A549 (cell line): ENCODE measurements around the gene ZSCAN20. TPM values are rescaled to one million over a fixed set of nuclear protein-coding genes. Genes with fewer than 3 reads are reported as not detected.

Experiments used
- ATAC-seq, 2 experiments: fragments of 200-7000 bp in 1 of 2; fragments of >200 bp in 1 of 2; cut with Nextera tagmentation in 1 of 2; cut with Tn5 transposase in 1 of 2; 3 replicates each; pipeline versions ENCODE4 v1.8.0 to v1.9.1; 2018 to 2020; ENCODE audit warnings: mild to moderate bottlenecking in 1 of 2, moderate library complexity in 1 of 2
- CTCF ChIA-PET: fragments of 300-600 bp; sonication (Branson Sonifier 250); formaldehyde crosslinking; extraction: SDS; loops from one replicate; lab custom pipeline; 2021; ENCODE audit warnings: antibody characterized with exemption, inconsistent platforms; lab: Yijun Ruan, JAX
- POLR2A ChIA-PET: fragments of 350-600 bp; formaldehyde crosslinking; extraction: SDS; loops from one replicate; lab custom pipeline; 2021; ENCODE audit warnings: antibody characterized with exemption, inconsistent platforms; lab: Yijun Ruan, JAX
- DNase-seq, 2 experiments: peaks; one replicate each; pipeline versions ENCODE4 v3.0.0 to v3.0.0-alpha.2; 2011 to 2016; ENCODE audit warnings: low read depth in 1 of 2, low spot score in 1 of 2
- FAIRE-seq: peaks from 2 replicates; lab custom pipeline; 2011; peaks lifted over from hg19 to GRCh38; lab: Jason Lieb, UNC
- H3K27ac ChIP-seq, 2 experiments: fragments of >200 bp; sonication (Bioruptor Twin); formaldehyde crosslinking; 3 replicates each; pipeline ENCODE4 v1.5.1; 2016 to 2017
- H3K4me1 ChIP-seq: fragments of >200 bp; sonication (Bioruptor Twin); formaldehyde crosslinking; 3 replicates; pipeline ENCODE4 v1.6.1; 2016
- H3K4me2 ChIP-seq: fragments of >200 bp; sonication (Bioruptor Twin); formaldehyde crosslinking; 3 replicates; pipeline ENCODE4 v1.6.1; 2016
- H3K4me3 ChIP-seq: fragments of >200 bp; sonication (Bioruptor Twin); formaldehyde crosslinking; 3 replicates; pipeline ENCODE4 v1.5.1; 2016
- H3K9me3 ChIP-seq: fragments of >200 bp; sonication (Bioruptor Twin); formaldehyde crosslinking; 3 replicates; pipeline ENCODE4 v1.6.1; 2016
- ATOH8 ChIP-seq: fragments of 250-450 bp; sonication (Bioruptor Pico); IDR thresholded peaks from 2 replicates; pipeline ENCODE4 v1.5.0; 2020; ENCODE audit warnings: low read depth, mild to moderate bottlenecking, moderate library complexity
- CBX8 ChIP-seq: fragments of 200-600 bp; sonication (generic); IDR thresholded peaks from 2 replicates; pipeline ENCODE4 v1.6.1; 2016
- CHD2 ChIP-seq: fragments of 150-350 bp; IDR thresholded peaks from 2 replicates; pipeline ENCODE4 v1.6.1; 2014; ENCODE audit warnings: low read length; ENCODE audit not compliant: partially characterized antibody
- EHF ChIP-seq: fragments of 250-450 bp; sonication (Bioruptor Pico); IDR thresholded peaks from 2 replicates; pipeline ENCODE4 v1.5.0; 2020; ENCODE audit warnings: mild to moderate bottlenecking
- EHMT2 ChIP-seq: fragments of 200-600 bp; sonication (generic); IDR thresholded peaks from 2 replicates; pipeline ENCODE4 v1.6.1; 2016; ENCODE audit warnings: antibody characterized with exemption, low read depth, mild to moderate bottlenecking, moderate library complexity
- EP300 ChIP-seq, 2 experiments: fragments of >200 bp; sonication (Bioruptor Twin); formaldehyde crosslinking; IDR thresholded peaks; 2 replicates in 1 of 2; 3 replicates in 1 of 2; pipeline ENCODE4 v1.6.1; 2016 to 2017
- ESRRA ChIP-seq: fragments of 150-350 bp; IDR thresholded peaks from 2 replicates; pipeline ENCODE4 v1.6.1; 2014; ENCODE audit warnings: mild to moderate bottlenecking, low read length, borderline replicate concordance
- HEYL ChIP-seq: fragments of 250-450 bp; sonication (Bioruptor Pico); IDR thresholded peaks from 2 replicates; pipeline ENCODE4 v1.8.0; 2021; ENCODE audit warnings: mild to moderate bottlenecking, moderate library complexity
- KDM5A ChIP-seq: fragments of 200-600 bp; sonication (generic); IDR thresholded peaks from 2 replicates; pipeline ENCODE4 v1.6.1; 2016; ENCODE audit warnings: antibody characterized with exemption, mild to moderate bottlenecking
- MAZ ChIP-seq: fragments of 150-350 bp; IDR thresholded peaks from 2 replicates; pipeline ENCODE4 v1.6.1; 2014; ENCODE audit warnings: antibody characterized with exemption, low read depth, low read length, borderline replicate concordance
- NPAS2 ChIP-seq: fragments of 250-450 bp; sonication (Bioruptor Pico); IDR thresholded peaks from 2 replicates; pipeline ENCODE4 v1.8.0; 2022; ENCODE audit warnings: mild to moderate bottlenecking, moderate library complexity, borderline replicate concordance
- NR3C1 ChIP-seq: fragments of >200 bp; sonication (Bioruptor Twin); formaldehyde crosslinking; IDR thresholded peaks from 3 replicates; pipeline ENCODE4 v1.6.1; 2017
- PHF8 ChIP-seq: fragments of 200-600 bp; sonication (generic); IDR thresholded peaks from 2 replicates; pipeline ENCODE4 v1.6.1; 2016; ENCODE audit warnings: low read depth, mild to moderate bottlenecking, antibody characterized with exemption, moderate library complexity, borderline replicate concordance
- POLR2A ChIP-seq: IDR thresholded peaks from 2 replicates; pipeline ENCODE4 v1.6.1; 2012; ENCODE audit warnings: mild to moderate bottlenecking, low read length
- POLR2AphosphoS2 ChIP-seq: conservative IDR thresholded peaks from 2 replicates; pipeline ENCODE4 v1.6.1; 2012; ENCODE audit warnings: low read length, improper control_type of control experiment, inconsistent platforms
- RAD21 ChIP-seq, 2 experiments: fragments of >200 bp in 1 of 2; sonication (Bioruptor Twin) in 1 of 2; formaldehyde crosslinking in 1 of 2; IDR thresholded peaks in 1 of 2; conservative IDR thresholded peaks in 1 of 2; 2 replicates in 1 of 2; 3 replicates in 1 of 2; pipeline ENCODE4 v1.6.1; 2012 to 2018; ENCODE audit warnings: inconsistent platforms in 1 of 2
- REST ChIP-seq: fragments of 200-600 bp; sonication (generic); IDR thresholded peaks from 2 replicates; pipeline ENCODE4 v1.6.1; 2016; ENCODE audit warnings: antibody characterized with exemption, mild to moderate bottlenecking, moderate library complexity
- RFX5 ChIP-seq: fragments of 450-650 bp; IDR thresholded peaks from 2 replicates; pipeline ENCODE4 v1.7.1; 2014; ENCODE audit warnings: antibody characterized with exemption, mild to moderate bottlenecking, moderate library complexity
- RNF2 ChIP-seq: fragments of 200-600 bp; sonication (generic); IDR thresholded peaks from 2 replicates; pipeline ENCODE4 v1.6.1; 2016; ENCODE audit warnings: low read depth, mild to moderate bottlenecking, antibody characterized with exemption, moderate library complexity, borderline replicate concordance
- SREBF2 ChIP-seq: fragments of 450-650 bp; IDR thresholded peaks from 2 replicates; pipeline ENCODE4 v1.6.1; 2014; ENCODE audit warnings: mild to moderate bottlenecking, moderate library complexity
- TP53 ChIP-seq: fragments of 250-450 bp; sonication (Bioruptor Pico); IDR thresholded peaks from 2 replicates; pipeline ENCODE4 v1.5.0; 2021; ENCODE audit warnings: mild to moderate bottlenecking, moderate library complexity
- ZC3H11A ChIP-seq: fragments of 450-650 bp; IDR thresholded peaks from 2 replicates; pipeline ENCODE4 v1.6.1; 2014; ENCODE audit warnings: antibody characterized with exemption, mild to moderate bottlenecking
- ZNF302 ChIP-seq: fragments of 250-450 bp; sonication (Bioruptor Pico); IDR thresholded peaks from 2 replicates; pipeline ENCODE4 v1.9.0; 2021; ENCODE audit warnings: inconsistent platforms, mild to moderate bottlenecking, moderate library complexity
- ZSCAN20 ChIP-seq: fragments of 250-450 bp; sonication (Bioruptor Pico); IDR thresholded peaks from 2 replicates; pipeline ENCODE4 v1.8.0; 2022; ENCODE audit warnings: mild to moderate bottlenecking, moderate library complexity
- WGBS: methylation state at CpG from one replicate; pipeline ENCODE4 v1.1.6; 2017; ENCODE audit errors: missing lambda C conversion rate; 5-methylcytosine and 5-hydroxymethylcytosine counted together
- polyA plus RNA-seq, 4 experiments: library from polyadenylated mRNA; depleted of rRNA in 3 of 4; stranded (reverse); fragments of >200 nt; fragmentation: RNase III in 1 of 4; extraction: RNeasy Plus Mini Kit Qiagen cat#74134 plus additional on column Dnase treatment in 1 of 4; gene quantifications; 2 replicates in 3 of 4; 3 replicates in 1 of 4; pipeline ENCODE4 v1.2.3, GENCODE V29; 2011 to 2017

The ZSCAN20 gene
- polyA plus RNA-seq, 2 of the 4 experiments (the other 2 are of a cell fraction) = 1.3 to 1.9 TPM

GRCh38 chr1:33445108-33445507 lies 27.3 kb upstream of the ZSCAN20 start:
- H3K27ac ChIP-seq = no peak overlapping the region
- H3K4me2 ChIP-seq = no peak overlapping the region
- ChIA-PET CTCF (interaction anchor here (3.0 kb wide), 1 partner anchor 10 kb away, joined by 11 read pairs; no protein-coding TSS in a partner anchor), POLR2A (no interaction called here)
- ATAC-seq (no peak), DNase-seq (no peak), FAIRE-seq (no peak)
- no peaks in the 10 kb centered on the region for H3K9me3 ChIP-seq
- no peak overlapping the region for H3K4me3 ChIP-seq
- no peak for TF ChIP-seq KDM5A
- no peak for TF ChIP-seq ATOH8 (CRISPR knock-in tag)
- TF ChIP-seq ZNF302 = no peak
- TF ChIP-seq MAZ = no peak
- no peak for TF ChIP-seq ZC3H11A
- no peak for TF ChIP-seq RFX5
- TF ChIP-seq NPAS2 (CRISPR knock-in tag) = no peak
- TF ChIP-seq HEYL (CRISPR knock-in tag) = no peak
- TF ChIP-seq ESRRA = no peak
- no peak for TF ChIP-seq SREBF2
- no peak for TF ChIP-seq PHF8
- no peak for TF ChIP-seq NR3C1
- no peak for TF ChIP-seq TP53 (CRISPR knock-in tag)
- TF ChIP-seq RNF2 = no peak
- no peak for TF ChIP-seq RAD21 (conservative IDR thresholded peaks at IDR 0.05 in 1 of 2, IDR thresholded peaks at IDR 0.05 in 1 of 2)
- no peak for TF ChIP-seq CBX8
- no peak for TF ChIP-seq POLR2A
- TF ChIP-seq ZSCAN20 = no peak
- no peak for TF ChIP-seq EHMT2
- no peak for TF ChIP-seq REST
- no peaks in the 10 kb centered on the region for H3K4me1 ChIP-seq
- WGBS = 67% methylated on average over 6 of the region's 6 CpGs

GRCh38 chr1:33446590-33446989 lies 25.9 kb upstream of the ZSCAN20 start:
- WGBS = 81% methylated on average over 3 of the region's 3 CpGs
- ChIA-PET CTCF (interaction anchor here (1.0 to 3.0 kb wide), 3 partner anchors 9 to 24 kb away, joined by 3 to 11 read pairs (median 5); no protein-coding TSS in a partner anchor), POLR2A (no interaction called here)
- TF ChIP-seq EHMT2 (no peak), POLR2A (no peak), POLR2AphosphoS2 (no peak), HEYL (CRISPR knock-in tag) (no peak), RNF2 (no peak), NR3C1 (no peak), ZSCAN20 (no peak), ESRRA (no peak), CHD2 (no peak), CBX8 (no peak), MAZ (no peak), EP300 (IDR thresholded peaks at IDR 0.05) (no peak), EHF (no peak)
- DNase-seq (no peak), ATAC-seq (no peak), FAIRE-seq (no peak)
- Histone ChIP-seq H3K4me1 (no peaks in the 10 kb centered on the region), H3K27ac (no peak overlapping the region), H3K4me2 (no peak overlapping the region), H3K9me3 (no peaks in the 10 kb centered on the region), H3K4me3 (no peak overlapping the region)
